Vagina (tissue), 2 donors: ENCODE results near the gene SLC16A2. TPM values are rescaled to one million over a fixed set of nuclear protein-coding genes. Genes with fewer than 3 reads are reported as not detected.

ENCODE experiments used
- DNase-seq, 2 donors: peaks; one replicate each; pipeline ENCODE4 v3.0.0-alpha.2; 2017; ENCODE audit errors: extremely low spot score in 2 of 2
- H3K27ac ChIP-seq: fragments of 200-600 bp; sonication (generic); one replicate; pipeline ENCODE4 v1.5.1; 2019
- H3K27me3 ChIP-seq: fragments of 200-600 bp; sonication (generic); one replicate; pipeline ENCODE4 v1.5.1; 2019
- H3K36me3 ChIP-seq, 2 donors: fragments of 200-600 bp; sonication (generic); one replicate each; pipeline ENCODE4 v1.5.1; 2017 to 2019
- H3K4me1 ChIP-seq: fragments of 200-600 bp; sonication (generic); one replicate; pipeline ENCODE4 v1.5.1; 2019
- H3K4me3 ChIP-seq, 2 donors: fragments of 200-600 bp; sonication (generic); 1 replicate in 1 of 2; 2 replicates in 1 of 2; pipeline ENCODE4 v1.5.1; 2016 to 2019
- H3K9me3 ChIP-seq: fragments of 200-600 bp; sonication (generic); one replicate; pipeline ENCODE4 v1.5.1; 2019
- CTCF ChIP-seq, 3 experiments: fragments of 450-650 bp in 2 of 3; fragments of 200-600 bp in 1 of 3; sonication (generic) in 1 of 3; IDR thresholded peaks; one replicate each; pipeline ENCODE4 v1.5.1; 2017 to 2019; ENCODE audit warnings: antibody characterized with exemption in 3 of 3, mild to moderate bottlenecking in 2 of 3, moderate library complexity in 2 of 3
- POLR2A ChIP-seq, 2 donors: fragments of 450-650 bp; IDR thresholded peaks; one replicate each; pipeline ENCODE4 v1.6.1; 2017; ENCODE audit warnings: antibody characterized with exemption in 2 of 2, mild to moderate bottlenecking in 2 of 2, moderate library complexity in 2 of 2
- POLR2AphosphoS5 ChIP-seq, 2 donors: sonication (generic); formaldehyde crosslinking; IDR thresholded peaks; one replicate each; pipeline ENCODE4 v1.9.0; 2017; ENCODE audit warnings: antibody characterized with exemption in 2 of 2, mild to moderate bottlenecking in 2 of 2, low read depth in 1 of 2; ENCODE audit not compliant: insufficient read depth in 1 of 2
- intact Hi-C: fragments of 100-400 bp; cut with DNase I; formaldehyde crosslinking; loops from one replicate; pipeline ENCODE4 v1.15.1; 2023
- total RNA-seq: library from RNA; depleted of rRNA; stranded (reverse); fragments of >200 nt; gene quantifications from one replicate; pipeline ENCODE4 v1.2.3, GENCODE V29; 2016

Gene SLC16A2
- total RNA-seq, 1 donor from 2014 or later = 6.9 TPM

GRCh38 chrX:74531081-74531480, 109.8 kb downstream of the SLC16A2 start:
- intact Hi-C loops = loop anchor here (10.0 kb wide), 1 partner anchor 106 kb away; the partner anchor contains the start of gene SLC16A2
- Histone ChIP-seq H3K36me3 (no peaks in the 10 kb centered on the region), H3K4me3 (no peak overlapping the region), H3K9me3 (no peaks in the 10 kb centered on the region), H3K27me3 (no peaks in the 10 kb centered on the region), H3K4me1 (no peaks in the 10 kb centered on the region), H3K27ac (no peak overlapping the region)
- DNase-seq = peak in 1 of 2 donors; percentile 52
- TF ChIP-seq CTCF (IDR thresholded peaks at IDR 0.05) = no peak
- no peak for TF ChIP-seq POLR2AphosphoS5 (IDR thresholded peaks at IDR 0.05; ENCODE audit: insufficient read depth in 1 of 2, low read depth in 1 of 2)
- TF ChIP-seq POLR2A (IDR thresholded peaks at IDR 0.05) = no peak

- intact Hi-C loops = loop anchor here (10.0 kb wide), 1 partner anchor 110 kb away; the partner anchor contains the start of gene SLC16A2
- DNase-seq = peak; percentile 70 to 76
- Histone ChIP-seq H3K36me3 (no peaks in the 10 kb centered on the region), H3K27ac (no peak overlapping the region), H3K27me3 (no peaks in the 10 kb centered on the region), H3K4me1 (peaks cover 7% of the 10 kb centered on the region), H3K9me3 (no peaks in the 10 kb centered on the region), H3K4me3 (no peak overlapping the region)
- TF ChIP-seq POLR2A (IDR thresholded peaks at IDR 0.05) (no peak), CTCF (IDR thresholded peaks at IDR 0.05) (no peak), POLR2AphosphoS5 (IDR thresholded peaks at IDR 0.05; ENCODE audit: insufficient read depth in 1 of 2, low read depth in 1 of 2) (no peak)
Measured at GRCh38 chrX:74534569-74535038, 113.3 kb downstream of the SLC16A2 start.

GRCh38 chrX:74535086-74535407, 113.8 kb downstream of the SLC16A2 start:
- TF ChIP-seq POLR2A (IDR thresholded peaks at IDR 0.05) = no peak
- TF ChIP-seq POLR2AphosphoS5 (IDR thresholded peaks at IDR 0.05; ENCODE audit: insufficient read depth in 1 of 2, low read depth in 1 of 2) = no peak
- no peak for TF ChIP-seq CTCF (IDR thresholded peaks at IDR 0.05)
- no peak for DNase-seq
- intact Hi-C loops = loop anchor here (10.0 kb wide), 1 partner anchor 110 kb away; the partner anchor contains the start of gene SLC16A2
- H3K27ac ChIP-seq = no peak overlapping the region
- H3K27me3 ChIP-seq = no peaks in the 10 kb centered on the region
- H3K9me3 ChIP-seq = no peaks in the 10 kb centered on the region
- H3K36me3 ChIP-seq = no peaks in the 10 kb centered on the region
- H3K4me1 ChIP-seq = peaks cover 7% of the 10 kb centered on the region
- H3K4me3 ChIP-seq = no peak overlapping the region

GRCh38 chrX:74535408-74536151, 114.3 kb downstream of the SLC16A2 start:
- intact Hi-C loops = loop anchor here (1.0 to 10.0 kb wide), 2 partner anchors 80 to 111 kb away; partner anchors contain the start of gene SLC16A2

More at GRCh38 chrX:74535408-74536151, 114.3 kb downstream of the SLC16A2 start:
- H3K4me3 ChIP-seq = peak overlapping the region; percentile 40 to 47
- peaks cover 7% of the 10 kb centered on the region for H3K4me1 ChIP-seq
- TF ChIP-seq POLR2A (IDR thresholded peaks at IDR 0.05) = no peak
- no peak for TF ChIP-seq CTCF (IDR thresholded peaks at IDR 0.05)
- peak in 1 of 2 donors; percentile 40 for TF ChIP-seq POLR2AphosphoS5 (IDR thresholded peaks at IDR 0.05; ENCODE audit: insufficient read depth in 1 of 2, low read depth in 1 of 2)
- peak in 1 of 2 donors; percentile 92 for DNase-seq
- H3K36me3 ChIP-seq = no peaks in the 10 kb centered on the region
- peak overlapping the region; percentile 81 for H3K27ac ChIP-seq
- H3K9me3 ChIP-seq = no peaks in the 10 kb centered on the region
- H3K27me3 ChIP-seq = no peaks in the 10 kb centered on the region
